ENCODE results near the gene RAB39A.

Gene RAB39A

GRCh38 chr11:107969219-107969618, 41.0 kb downstream of the RAB39A start:
- no peak for TF ChIP-seq CTCF (IDR thresholded peaks at IDR 0.05; ENCODE audit: low read depth, low read length, missing control alignments)
- DNase-seq = no peak
- Histone ChIP-seq H3K27me3 (replicated peaks) (no peaks in the 10 kb centered on the region), H3K36me3 (replicated peaks) (no peaks in the 10 kb centered on the region), H3K27ac (no peak overlapping the region), H3K4me3 (ENCODE audit: low read depth, low read length) (no peak overlapping the region)
- in situ Hi-C loops (cut with HindIII; ENCODE audit: low pct_ligation_motif_present, low sequenced_read_pairs) = no loop called here

GRCh38 chr11:107970049-107970448, 41.8 kb downstream of the RAB39A start:
- Histone ChIP-seq H3K36me3 (replicated peaks) (no peaks in the 10 kb centered on the region), H3K27ac (no peak overlapping the region), H3K27me3 (replicated peaks) (no peaks in the 10 kb centered on the region), H3K4me3 (ENCODE audit: low read depth, low read length) (no peak overlapping the region)
- no peak for DNase-seq
- no peak for TF ChIP-seq CTCF (IDR thresholded peaks at IDR 0.05; ENCODE audit: low read depth, low read length, missing control alignments)
- in situ Hi-C loops (cut with HindIII; ENCODE audit: low pct_ligation_motif_present, low sequenced_read_pairs) = no loop called here

GRCh38 chr11:107973641-107974040, 45.4 kb downstream of the RAB39A start:
- Histone ChIP-seq H3K36me3 (replicated peaks) (no peaks in the 10 kb centered on the region), H3K27ac (no peak overlapping the region), H3K4me3 (ENCODE audit: low read depth, low read length) (no peak overlapping the region), H3K27me3 (replicated peaks) (no peaks in the 10 kb centered on the region)
- no peak for DNase-seq
- no peak for TF ChIP-seq CTCF (IDR thresholded peaks at IDR 0.05; ENCODE audit: low read depth, low read length, missing control alignments)
- in situ Hi-C loops (cut with HindIII; ENCODE audit: low pct_ligation_motif_present, low sequenced_read_pairs) = no loop called here

GRCh38 chr11:107988397-107989158, 60.3 kb downstream of the RAB39A start:
- no peaks in the 10 kb centered on the region for H3K36me3 ChIP-seq (replicated peaks)
- H3K4me3 ChIP-seq (ENCODE audit: low read depth, low read length) = no peak overlapping the region
- no peak for TF ChIP-seq CTCF (IDR thresholded peaks at IDR 0.05; ENCODE audit: low read depth, low read length, missing control alignments)
- no peak for DNase-seq
- in situ Hi-C loops (cut with HindIII; ENCODE audit: low pct_ligation_motif_present, low sequenced_read_pairs) = no loop called here
- no peaks in the 10 kb centered on the region for H3K27me3 ChIP-seq (replicated peaks)
- no peak overlapping the region for H3K27ac ChIP-seq

- in situ Hi-C loops (cut with HindIII; ENCODE audit: low pct_ligation_motif_present, low sequenced_read_pairs) = no loop called here
Measured at GRCh38 chr11:107991868-107992414, 63.7 kb downstream of the RAB39A start.

More at GRCh38 chr11:107991868-107992414, 63.7 kb downstream of the RAB39A start:
- H3K27ac ChIP-seq = no peak overlapping the region
- no peak overlapping the region for H3K4me3 ChIP-seq (ENCODE audit: low read depth, low read length)
- no peaks in the 10 kb centered on the region for H3K36me3 ChIP-seq (replicated peaks)
- no peak for DNase-seq
- H3K27me3 ChIP-seq (replicated peaks) = no peaks in the 10 kb centered on the region
- no peak for TF ChIP-seq CTCF (IDR thresholded peaks at IDR 0.05; ENCODE audit: low read depth, low read length, missing control alignments)

Data from brain microvascular endothelial cell (primary cell).